Adrenal gland (tissue), 12 donors: ENCODE measurements around the gene CEP126. TPM values are rescaled to one million over a fixed set of nuclear protein-coding genes. Genes with fewer than 3 reads are reported as not detected.

Source experiments
- DNase-seq, 7 donors: peaks; one replicate each; pipeline ENCODE4 v3.0.0-alpha.2; 2019 to 2020
- H3K27ac ChIP-seq, 5 donors: fragments of 200-600 bp; sonication (generic) in 4 of 5; 1 replicate in 3 of 5; 2 replicates in 2 of 5; pipeline versions ENCODE4 v1.5.1 to v1.8.0; 2016 to 2020; ENCODE audit warnings: mild to moderate bottlenecking in 1 of 5
- H3K27me3 ChIP-seq: fragments of 200-600 bp; 2 replicates; pipeline ENCODE4 v1.8.0; 2021
- H3K36me3 ChIP-seq, 2 donors: fragments of 200-600 bp; replicated peaks in 1 of 2; 1 replicate in 1 of 2; 2 replicates in 1 of 2; pipeline versions ENCODE4 v1.5.1 to v1.8.0; 2018 to 2022
- H3K4me1 ChIP-seq, 2 donors: fragments of 200-600 bp; replicated peaks in 1 of 2; 1 replicate in 1 of 2; 2 replicates in 1 of 2; pipeline versions ENCODE4 v1.5.1 to v1.8.0; 2018 to 2021
- H3K4me3 ChIP-seq, 4 donors: fragments of 200-600 bp; sonication (generic) in 3 of 4; one replicate each; pipeline ENCODE4 v1.5.1; 2016 to 2018
- H3K9me3 ChIP-seq, 3 donors: fragments of 200-600 bp; sonication (generic) in 1 of 3; replicated peaks in 1 of 3; 1 replicate in 2 of 3; 2 replicates in 1 of 3; pipeline versions ENCODE4 v1.5.1 to v1.8.0; 2016 to 2021
- CTCF ChIP-seq, 6 experiments: fragments of 450-650 bp in 4 of 6; fragments of 200-600 bp in 2 of 6; sonication (generic) in 1 of 6; IDR thresholded peaks; 1 replicate in 5 of 6; 2 replicates in 1 of 6; pipeline versions ENCODE4 v1.5.1 to v1.8.0; 2016 to 2021; ENCODE audit warnings: antibody characterized with exemption in 6 of 6, mild to moderate bottlenecking in 2 of 6, moderate library complexity in 1 of 6
- POLR2A ChIP-seq, 2 donors: fragments of 450-650 bp; IDR thresholded peaks; one replicate each; pipeline ENCODE4 v1.6.1; 2017; ENCODE audit warnings: antibody characterized with exemption in 2 of 2, mild to moderate bottlenecking in 2 of 2, moderate library complexity in 1 of 2
- WGBS, 4 donors: extraction: QIAGEN DNeasy Blood & Tissue Kit in 2 of 4; methylation state at CpG; one replicate each; pipeline versions ENCODE4 v1.1.5 to v1.1.7; 2013 to 2017; 5-methylcytosine and 5-hydroxymethylcytosine counted together
- intact Hi-C, 2 donors: fragments of 100-400 bp; cut with DNase I; formaldehyde crosslinking; loops; one replicate each; pipeline versions ENCODE4 v1.14.1 to v1.15.0; 2022 to 2023
- polyA plus RNA-seq, 3 donors: library from polyadenylated mRNA; stranded (reverse); fragments of 200-250 nt in 2 of 3; fragments of 350-450 nt in 1 of 3; fragmentation: Illumina TruSeq in 1 of 3; extraction: RNeasy Lipid Tissue Mini Kit (QIAGEN cat#74804) in 1 of 3; gene quantifications; one replicate each; pipeline ENCODE4 v1.2.3, GENCODE V29; 2013 to 2014
- total RNA-seq, 9 donors: library from RNA; depleted of rRNA in 4 of 9; stranded (reverse); fragments of >200 nt in 4 of 9; fragments of 120-200 nt in 1 of 9; fragmentation: NEBNext Ultra II Directional in 1 of 9; extraction: Animal tissue kit (Norgen Biotek cat#: 25700) in 1 of 9; gene quantifications; one replicate each; pipeline versions ENCODE4 v1.1.0 to v1.2.4, GENCODE V29; 2013 to 2023
- donor health status: healthy with polysubstance abuse.
- donor health status: Bipolar disorder and iron deficiency.
- donor health status: DM: yes; HTN: yes; CAD: no.
- donor health status: DM: no; HTN: no; CAD: no.
- donor health status: DM: no; HTN: no; CAD: no.
- donor health status: DM: yes; HTN: yes; CAD: no.

Gene CEP126
- total and polyA plus RNA-seq, 12 donors = 1.7 to 18.9 (median 4.8) TPM

- H3K36me3 ChIP-seq = no peaks in the 10 kb centered on the region
- intact Hi-C loops = no loop called here
- H3K27me3 ChIP-seq = peaks cover 5% of the 10 kb centered on the region
- H3K4me3 ChIP-seq = no peak overlapping the region
- H3K4me1 ChIP-seq = no peaks in the 10 kb centered on the region
- WGBS, 4 donors = 71 to 85% (median 77%) methylated on average over 4 of the region's 4 CpGs
- TF ChIP-seq CTCF (IDR thresholded peaks at IDR 0.05) (no peak), POLR2A (IDR thresholded peaks at IDR 0.05) (no peak)
- H3K9me3 ChIP-seq = no peaks in the 10 kb centered on the region
- no peak overlapping the region for H3K27ac ChIP-seq
- no peak for DNase-seq
These were observed 29.2 kb upstream of the CEP126 start for GRCh38 chr11:101885631-101886030.

- no peak for DNase-seq
- intact Hi-C loops = no loop called here
These were observed 25.0 kb upstream of the CEP126 start for GRCh38 chr11:101889767-101890166.

GRCh38 chr11:101894505-101894904, 20.3 kb upstream of the CEP126 start:
- WGBS, 4 donors = 19 to 31% (median 29%) methylated on average over 1 of the region's 1 CpG
- no peaks in the 10 kb centered on the region for H3K36me3 ChIP-seq

More at GRCh38 chr11:101889767-101890166, 25.0 kb upstream of the CEP126 start:
- no peak overlapping the region for H3K27ac ChIP-seq
- no peaks in the 10 kb centered on the region for H3K36me3 ChIP-seq
- TF ChIP-seq CTCF (IDR thresholded peaks at IDR 0.05) = no peak
- TF ChIP-seq POLR2A (IDR thresholded peaks at IDR 0.05) = no peak
- no peak overlapping the region for H3K4me3 ChIP-seq
- H3K4me1 ChIP-seq = no peaks in the 10 kb centered on the region
- H3K27me3 ChIP-seq = peaks cover 5% of the 10 kb centered on the region
- 80 to 85% (median 83%) methylated on average over 4 of the region's 4 CpGs for WGBS, 4 donors
- H3K9me3 ChIP-seq = no peaks in the 10 kb centered on the region

GRCh38 chr11:101907815-101908214, 7.0 kb upstream of the CEP126 start:
- TF ChIP-seq CTCF (IDR thresholded peaks at IDR 0.05) (no peak), POLR2A (IDR thresholded peaks at IDR 0.05) (no peak)
- intact Hi-C loops = no loop called here
- Histone ChIP-seq H3K4me1 (no peaks in the 10 kb centered on the region), H3K9me3 (no peaks in the 10 kb centered on the region), H3K4me3 (no peak overlapping the region), H3K27ac (no peak overlapping the region), H3K27me3 (no peaks in the 10 kb centered on the region), H3K36me3 (no peaks in the 10 kb centered on the region)
- 65 to 78% (median 74%) methylated on average over 1 of the region's 1 CpG for WGBS, 4 donors
- DNase-seq = no peak

More at GRCh38 chr11:101894505-101894904, 20.3 kb upstream of the CEP126 start:
- H3K9me3 ChIP-seq = no peaks in the 10 kb centered on the region
- H3K4me3 ChIP-seq = no peak overlapping the region
- no peaks in the 10 kb centered on the region for H3K27me3 ChIP-seq
- intact Hi-C loops = no loop called here
- no peaks in the 10 kb centered on the region for H3K4me1 ChIP-seq
- DNase-seq = no peak
- TF ChIP-seq CTCF (IDR thresholded peaks at IDR 0.05) (no peak), POLR2A (IDR thresholded peaks at IDR 0.05) (no peak)
- H3K27ac ChIP-seq = no peak overlapping the region
